Stomach (tissue), 19 donors: ENCODE results near the gene RBM7. TPM values are rescaled to one million over a fixed set of nuclear protein-coding genes. Genes with fewer than 3 reads are reported as not detected.
A peak's percentile ranks its signal among the peaks of the same experiment; 100 is the strongest.

ENCODE experiments used
- DNase-seq, 2 donors: peaks; one replicate each; pipeline versions ENCODE4 v3.0.0 to v3.0.0-alpha.2; 2013 to 2019
- H3K27ac ChIP-seq, 5 donors: fragments of 200-600 bp in 4 of 5; sonication (generic) in 4 of 5; one replicate each; pipeline ENCODE4 v1.5.1; 2013 to 2019; ENCODE audit warnings: mild to moderate bottlenecking in 1 of 5, moderate library complexity in 1 of 5
- H3K27me3 ChIP-seq, 3 donors: fragments of 200-600 bp; sonication (generic); one replicate each; pipeline ENCODE4 v1.5.1; 2017 to 2019; ENCODE audit warnings: mixed run types in 1 of 3
- H3K36me3 ChIP-seq, 4 donors: fragments of 200-600 bp; sonication (generic); 1 replicate in 3 of 4; 2 replicates in 1 of 4; pipeline ENCODE4 v1.5.1; 2016 to 2019
- H3K4me1 ChIP-seq, 4 donors: fragments of 200-600 bp; sonication (generic); one replicate each; pipeline ENCODE4 v1.5.1; 2016 to 2019
- H3K4me3 ChIP-seq, 4 donors: fragments of 200-600 bp; sonication (generic) in 3 of 4; one replicate each; pipeline ENCODE4 v1.5.1; 2016 to 2019; ENCODE audit warnings: mild to moderate bottlenecking in 1 of 4
- H3K9me3 ChIP-seq, 4 donors: fragments of 200-600 bp; sonication (generic); one replicate each; pipeline ENCODE4 v1.5.1; 2016 to 2019
- CTCF ChIP-seq, 7 experiments: fragments of 450-650 bp in 4 of 7; fragments of 200-600 bp in 3 of 7; sonication (generic) in 3 of 7; IDR thresholded peaks; one replicate each; pipeline ENCODE4 v1.5.1; 2016 to 2019; ENCODE audit warnings: antibody characterized with exemption in 7 of 7, control low read depth in 2 of 7, mild to moderate bottlenecking in 1 of 7
- EP300 ChIP-seq: sonication (generic); formaldehyde crosslinking; IDR thresholded peaks from one replicate; pipeline ENCODE4 v1.6.1; 2017; ENCODE audit warnings: antibody characterized with exemption
- POLR2A ChIP-seq, 4 donors: fragments of 450-650 bp; IDR thresholded peaks; one replicate each; pipeline ENCODE4 v1.6.1; 2016; ENCODE audit warnings: antibody characterized with exemption in 4 of 4, control low read depth in 2 of 4, mild to moderate bottlenecking in 1 of 4, moderate library complexity in 1 of 4
- POLR2AphosphoS5 ChIP-seq, 3 donors: sonication (generic); formaldehyde crosslinking; IDR thresholded peaks; one replicate each; pipeline ENCODE4 v1.6.1; 2016; ENCODE audit warnings: antibody characterized with exemption in 3 of 3
- WGBS, 5 donors: extraction: QIAGEN DNeasy Blood & Tissue Kit in 3 of 5; methylation state at CpG; one replicate each; pipeline versions ENCODE4 v1.1.5 to v1.1.7; 2013 to 2018; 5-methylcytosine and 5-hydroxymethylcytosine counted together
- intact Hi-C: fragments of 100-400 bp; cut with DNase I; formaldehyde crosslinking; loops from one replicate; pipeline ENCODE4 v1.15.1; 2023; ENCODE audit warnings: low total_unique reads
- long read RNA-seq, 10 donors: transcript quantifications; one replicate each; lab custom pipeline, GENCODE V29; 2026
- polyA plus RNA-seq, 3 donors: library from polyadenylated mRNA; stranded (reverse); fragments of 200-250 nt; gene quantifications; one replicate each; pipeline ENCODE4 v1.2.3, GENCODE V29; 2013
- total RNA-seq, 5 donors: library from RNA; depleted of rRNA; stranded (reverse); fragments of >200 nt; gene quantifications; one replicate each; pipeline versions ENCODE4 v1.1.0 to v1.2.3, GENCODE V29; 2014 to 2016
- donor health status: healthy with polysubstance abuse.
- donor health status: Bipolar disorder and iron deficiency.
- donor health status: healthy.

RBM7 gene, protein sequence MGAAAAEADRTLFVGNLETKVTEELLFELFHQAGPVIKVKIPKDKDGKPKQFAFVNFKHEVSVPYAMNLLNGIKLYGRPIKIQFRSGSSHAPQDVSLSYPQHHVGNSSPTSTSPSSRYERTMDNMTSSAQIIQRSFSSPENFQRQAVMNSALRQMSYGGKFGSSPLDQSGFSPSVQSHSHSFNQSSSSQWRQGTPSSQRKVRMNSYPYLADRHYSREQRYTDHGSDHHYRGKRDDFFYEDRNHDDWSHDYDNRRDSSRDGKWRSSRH
- 10 to 100 TPM in 3 of 5 donors, 1 to 10 TPM in 2; 4.8 to 41.5 (median 13.6) TPM for total RNA-seq
- polyA plus RNA-seq: 10 to 100 TPM in 2 of 3 donors, 1 to 10 TPM in 1; 9.1 to 24.3 (median 21.1) TPM
- long read RNA-seq, donor 1, full-length matches to known transcripts: 7 of 7 reads
- long read RNA-seq, donor 1, partial matches to known transcripts: 0 of 7 reads
- long read RNA-seq, donor 1, other reads (novel, unspliced or antisense): 0 of 7 reads
- long read RNA-seq, donor 2, full-length matches to known transcripts: 10 of 10 reads
- long read RNA-seq, donor 2, partial matches to known transcripts: 0 of 10 reads
- long read RNA-seq, donor 2, other reads (novel, unspliced or antisense): 0 of 10 reads
- long read RNA-seq, donor 3, full-length matches to known transcripts: 7 of 7 reads
- long read RNA-seq, donor 3, partial matches to known transcripts: 0 of 7 reads
- long read RNA-seq, donor 3, other reads (novel, unspliced or antisense): 0 of 7 reads
- long read RNA-seq, donor 4, full-length matches to known transcripts: 2 of 2 reads
- long read RNA-seq, donor 4, partial matches to known transcripts: 0 of 2 reads
- long read RNA-seq, donor 4, other reads (novel, unspliced or antisense): 0 of 2 reads
- long read RNA-seq, donor 5, full-length matches to known transcripts: 10 of 10 reads
- long read RNA-seq, donor 5, partial matches to known transcripts: 0 of 10 reads
- long read RNA-seq, donor 5, other reads (novel, unspliced or antisense): 0 of 10 reads
- long read RNA-seq, donor 6, full-length matches to known transcripts: 38 of 38 reads
- long read RNA-seq, donor 6, partial matches to known transcripts: 0 of 38 reads
- long read RNA-seq, donor 6, other reads (novel, unspliced or antisense): 0 of 38 reads
- long read RNA-seq, donor 7, full-length matches to known transcripts: 11 of 11 reads
- long read RNA-seq, donor 7, partial matches to known transcripts: 0 of 11 reads
- long read RNA-seq, donor 7, other reads (novel, unspliced or antisense): 0 of 11 reads
- long read RNA-seq, donor 8, full-length matches to known transcripts: 6 of 6 reads
- long read RNA-seq, donor 8, partial matches to known transcripts: 0 of 6 reads
- long read RNA-seq, donor 8, other reads (novel, unspliced or antisense): 0 of 6 reads
- long read RNA-seq, donor 9, full-length matches to known transcripts: 10 of 10 reads
- long read RNA-seq, donor 9, partial matches to known transcripts: 0 of 10 reads
- long read RNA-seq, donor 9, other reads (novel, unspliced or antisense): 0 of 10 reads
- long read RNA-seq, donor 10, full-length matches to known transcripts: 5 of 5 reads
- long read RNA-seq, donor 10, partial matches to known transcripts: 0 of 5 reads
- long read RNA-seq, donor 10, other reads (novel, unspliced or antisense): 0 of 5 reads

- H3K4me3 ChIP-seq: peak within 1 kb of the TSS; percentile 56 to 82 (median 68)
- TF ChIP-seq CTCF (IDR thresholded peaks at IDR 0.05) (no peak), POLR2AphosphoS5 (IDR thresholded peaks at IDR 0.05) (peak; percentile 99 to 100 (median 99)), POLR2A (IDR thresholded peaks at IDR 0.05) (peak in 2 of 4 donors; percentile 93 to 96)
- WGBS, 5 donors: 0 to 1% (median 0%) methylated on average over 48 to 65 of the region's 65 CpGs
- DNase-seq: peak; percentile 98 to 99
- intact Hi-C loops: no loop called here
- H3K9me3 ChIP-seq: no peaks in the 10 kb centered on the region
- no peaks in the 10 kb centered on the region for H3K27me3 ChIP-seq
- H3K27ac ChIP-seq: peak within 1 kb of the TSS; percentile 89 to 99 (median 99)
- H3K36me3 ChIP-seq: peaks cover 0 to 8% (median 6%) of the 10 kb centered on the region in 4 donors
- peaks cover 15 to 66% (median 39%) of the 10 kb centered on the region in 4 donors for H3K4me1 ChIP-seq
These were observed at the start of gene RBM7, which contains the start of gene C11orf71 for GRCh38 chr11:114400216-114400914. Gene RBM7, plus strand, starts transcription at chr11:114400666. Its CDS starts 6 bp downstream, at chr11:114400672. Gene C11orf71, minus strand, starts transcription at chr11:114400511. Its CDS starts 180 bp downstream, at chr11:114400331.

GRCh38 chr11:114353443-114353842 lies 47.0 kb upstream of the RBM7 start:
- 84 to 91% (median 84%) methylated on average over 3 of the region's 3 CpGs for WGBS, 5 donors
- no peaks in the 10 kb centered on the region for H3K4me1 ChIP-seq
- no peaks in the 10 kb centered on the region for H3K36me3 ChIP-seq
- H3K27ac ChIP-seq: no peak overlapping the region
- intact Hi-C loops: no loop called here
- H3K4me3 ChIP-seq: no peak overlapping the region
- H3K27me3 ChIP-seq: no peaks in the 10 kb centered on the region
- TF ChIP-seq POLR2A (IDR thresholded peaks at IDR 0.05): no peak
- no peak for DNase-seq
- no peaks in the 10 kb centered on the region for H3K9me3 ChIP-seq

- 60 to 74% (median 64%) methylated on average over 3 of the region's 3 CpGs for WGBS, 5 donors
- H3K9me3 ChIP-seq: no peaks in the 10 kb centered on the region
- no peaks in the 10 kb centered on the region for H3K36me3 ChIP-seq
- H3K27me3 ChIP-seq: no peaks in the 10 kb centered on the region
- no peak overlapping the region for H3K27ac ChIP-seq
- TF ChIP-seq POLR2AphosphoS5 (IDR thresholded peaks at IDR 0.05) (no peak), POLR2A (IDR thresholded peaks at IDR 0.05) (no peak), EP300 (no peak), CTCF (IDR thresholded peaks at IDR 0.05) (no peak)
- no peak overlapping the region for H3K4me3 ChIP-seq
- intact Hi-C loops: no loop called here
- peak in 1 of 2 donors; percentile 23 for DNase-seq
- no peaks in the 10 kb centered on the region for H3K4me1 ChIP-seq
These were observed 46.4 kb upstream of the RBM7 start for GRCh38 chr11:114354076-114354475.

DNA sequence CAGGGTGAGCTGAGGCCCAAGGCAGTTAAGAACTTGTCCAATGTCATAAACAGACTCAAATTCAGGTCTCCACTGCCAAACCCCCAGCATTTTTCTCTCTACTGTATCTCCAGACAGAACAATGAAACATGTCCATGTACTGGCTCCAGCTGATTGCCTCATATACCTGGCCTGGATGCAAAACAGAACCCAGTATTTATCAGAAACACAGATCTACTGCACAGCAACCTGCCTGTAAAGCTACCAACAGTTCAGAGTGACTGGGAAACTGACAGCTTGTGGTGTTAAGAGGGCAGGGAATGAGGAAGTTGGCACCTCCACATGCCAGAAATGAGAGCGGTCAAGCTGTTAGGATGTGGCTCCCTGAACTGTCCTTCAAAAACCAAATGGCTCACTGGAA lies 41.8 kb upstream of the RBM7 start:
- intact Hi-C loops: no loop called here
- no peak overlapping the region for H3K27ac ChIP-seq
- H3K36me3 ChIP-seq: no peaks in the 10 kb centered on the region
- TF ChIP-seq POLR2AphosphoS5 (IDR thresholded peaks at IDR 0.05) (no peak), POLR2A (IDR thresholded peaks at IDR 0.05) (no peak), EP300 (no peak), CTCF (IDR thresholded peaks at IDR 0.05) (no peak)
- no peak for DNase-seq
- no peaks in the 10 kb centered on the region for H3K4me1 ChIP-seq
- H3K27me3 ChIP-seq: no peaks in the 10 kb centered on the region
- 43 to 81% (median 57%) methylated on average over 1 of the region's 1 CpG for WGBS, 5 donors
- no peak overlapping the region for H3K4me3 ChIP-seq
- no peaks in the 10 kb centered on the region for H3K9me3 ChIP-seq
